ENCODE data around the gene TAS2R31. TPM values are rescaled to one million over a fixed set of nuclear protein-coding genes. Genes with fewer than 3 reads are reported as not detected.

Gene TAS2R31
- total RNA-seq, 1 experiment from 2014 or later, result 1.7 TPM

- Histone ChIP-seq H3K4me2 (ENCODE audit: insufficient read depth, insufficient read length, low read length) (no peak overlapping the region), H4K91ac (ENCODE audit: insufficient read length, low read depth, low read length) (no peak overlapping the region), H3K79me2 (ENCODE audit: insufficient read depth, low read length) (no peaks in the 10 kb centered on the region), H2AFZ (ENCODE audit: low read length) (no peak overlapping the region), H4K8ac (replicated peaks; ENCODE audit: insufficient read length, low read depth, low read length) (no peak overlapping the region), H2BK5ac (ENCODE audit: insufficient read length, low read length) (no peak overlapping the region), H3K79me1 (ENCODE audit: insufficient read depth, low read depth, low read length, poor library complexity, severe bottlenecking) (no peaks in the 10 kb centered on the region), H2AK5ac (ENCODE audit: insufficient read length, low read length) (no peak overlapping the region), H2BK20ac (ENCODE audit: low read depth, low read length, poor library complexity, severe bottlenecking) (no peak overlapping the region), H3K27ac (ENCODE audit: insufficient read length, low read depth, low read length) (no peak overlapping the region), H3K14ac (ENCODE audit: insufficient read depth, low read length) (no peak overlapping the region), H4K20me1 (ENCODE audit: control insufficient read depth, insufficient read depth, insufficient read length) (no peaks in the 10 kb centered on the region), H4K5ac (ENCODE audit: insufficient read length, low read depth, low read length) (no peak overlapping the region), H2BK15ac (ENCODE audit: low read depth, low read length) (no peak overlapping the region), H3K4me1 (ENCODE audit: insufficient read depth, low read length) (no peaks in the 10 kb centered on the region), H3T11ph (ENCODE audit: low read length) (no peak overlapping the region), H3K9me3 (ENCODE audit: control insufficient read depth, low read depth, low read length) (no peaks in the 10 kb centered on the region), H3K9ac (ENCODE audit: extremely low read depth, insufficient read length, low read length) (no peak overlapping the region), H3K18ac (ENCODE audit: insufficient read length, low read depth, low read length) (no peak overlapping the region), H2BK120ac (ENCODE audit: low read depth, low read length, poor library complexity, severe bottlenecking) (no peak overlapping the region), H3K4ac (ENCODE audit: low read depth, low read length) (no peak overlapping the region), H3K23ac (ENCODE audit: insufficient read length, low read depth, low read length) (no peak overlapping the region), H2BK12ac (ENCODE audit: insufficient read length, low read depth, low read length) (no peak overlapping the region), H3K56ac (ENCODE audit: insufficient read length, low read depth, low read length) (no peak overlapping the region), H3K23me2 (ENCODE audit: insufficient read length, low read depth, low read length, poor library complexity, severe bottlenecking) (no peaks in the 10 kb centered on the region), H3K27me3 (ENCODE audit: insufficient read depth, low read length) (no peaks in the 10 kb centered on the region)
- H3K4me1 Mint-ChIP-seq, result no peaks in the 10 kb centered on the region
- no peak for DNase-seq
- peaks cover 8 to 10% (median 9%) of the 10 kb centered on the region in 3 experiments for H3K36me3 Mint-ChIP-seq (ENCODE audit: insufficient read depth in 1 of 3, low read depth in 3 of 3)
- H3K9me3 Mint-ChIP-seq, result peaks cover 6% of the 10 kb centered on the region in 2 experiments; a peak in 4 of 5 replicates
- TF ChIP-seq, protein P1, sequence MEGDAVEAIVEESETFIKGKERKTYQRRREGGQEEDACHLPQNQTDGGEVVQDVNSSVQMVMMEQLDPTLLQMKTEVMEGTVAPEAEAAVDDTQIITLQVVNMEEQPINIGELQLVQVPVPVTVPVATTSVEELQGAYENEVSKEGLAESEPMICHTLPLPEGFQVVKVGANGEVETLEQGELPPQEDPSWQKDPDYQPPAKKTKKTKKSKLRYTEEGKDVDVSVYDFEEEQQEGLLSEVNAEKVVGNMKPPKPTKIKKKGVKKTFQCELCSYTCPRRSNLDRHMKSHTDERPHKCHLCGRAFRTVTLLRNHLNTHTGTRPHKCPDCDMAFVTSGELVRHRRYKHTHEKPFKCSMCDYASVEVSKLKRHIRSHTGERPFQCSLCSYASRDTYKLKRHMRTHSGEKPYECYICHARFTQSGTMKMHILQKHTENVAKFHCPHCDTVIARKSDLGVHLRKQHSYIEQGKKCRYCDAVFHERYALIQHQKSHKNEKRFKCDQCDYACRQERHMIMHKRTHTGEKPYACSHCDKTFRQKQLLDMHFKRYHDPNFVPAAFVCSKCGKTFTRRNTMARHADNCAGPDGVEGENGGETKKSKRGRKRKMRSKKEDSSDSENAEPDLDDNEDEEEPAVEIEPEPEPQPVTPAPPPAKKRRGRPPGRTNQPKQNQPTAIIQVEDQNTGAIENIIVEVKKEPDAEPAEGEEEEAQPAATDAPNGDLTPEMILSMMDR (conservative IDR thresholded peaks at IDR 0.05), result no peak
- H3K27me3 Mint-ChIP-seq (ENCODE audit: low read depth), result no peaks in the 10 kb centered on the region; the same call in none of the 2 replicates
- no peak overlapping the region for H3K4me3 Mint-ChIP-seq
- WGBS (ENCODE audit: extremely low coverage, insufficient read length, low lambda C conversion rate), result no CpG with 5 or more reads among the region's 1 CpG
- H3K27ac Mint-ChIP-seq, result no peak overlapping the region
These were observed 47.0 kb upstream of the TAS2R31 start for GRCh38 chr12:11078246-11078645.
